Activated naive CD8-positive, alpha-beta T cell treated with anti-CD3 and anti-CD28 coated beads, Interleukin-2, amount 50 U/mL, for 24 hours (primary cell): ENCODE results near the gene CAMKMT.

Experiments
- ATAC-seq: fragments of 150-1000 bp; cut with Tn5 transposase; one replicate; pipeline ENCODE4 v1.10.0; 2021
- DNase-seq: peaks from one replicate; pipeline ENCODE4 v3.0.0; 2021
- H3K27ac Mint-ChIP-seq: one replicate; pipeline ENCODE4 v1.8.0; 2021; ENCODE audit warnings: mild to moderate bottlenecking, mixed read lengths
- H3K27me3 Mint-ChIP-seq: one replicate; pipeline ENCODE4 v1.8.0; 2021; ENCODE audit warnings: mixed read lengths
- H3K36me3 Mint-ChIP-seq: one replicate; pipeline ENCODE4 v1.8.0; 2021; ENCODE audit warnings: low read depth, mixed read lengths
- H3K4me1 Mint-ChIP-seq: one replicate; pipeline ENCODE4 v1.8.0; 2021; ENCODE audit warnings: mixed read lengths
- H3K4me3 Mint-ChIP-seq: one replicate; pipeline ENCODE4 v1.8.0; 2021; ENCODE audit warnings: mild to moderate bottlenecking, moderate library complexity, mixed read lengths
- H3K9me3 Mint-ChIP-seq: one replicate; pipeline ENCODE4 v1.8.0; 2021; ENCODE audit warnings: mixed read lengths

Gene CAMKMT

DNA sequence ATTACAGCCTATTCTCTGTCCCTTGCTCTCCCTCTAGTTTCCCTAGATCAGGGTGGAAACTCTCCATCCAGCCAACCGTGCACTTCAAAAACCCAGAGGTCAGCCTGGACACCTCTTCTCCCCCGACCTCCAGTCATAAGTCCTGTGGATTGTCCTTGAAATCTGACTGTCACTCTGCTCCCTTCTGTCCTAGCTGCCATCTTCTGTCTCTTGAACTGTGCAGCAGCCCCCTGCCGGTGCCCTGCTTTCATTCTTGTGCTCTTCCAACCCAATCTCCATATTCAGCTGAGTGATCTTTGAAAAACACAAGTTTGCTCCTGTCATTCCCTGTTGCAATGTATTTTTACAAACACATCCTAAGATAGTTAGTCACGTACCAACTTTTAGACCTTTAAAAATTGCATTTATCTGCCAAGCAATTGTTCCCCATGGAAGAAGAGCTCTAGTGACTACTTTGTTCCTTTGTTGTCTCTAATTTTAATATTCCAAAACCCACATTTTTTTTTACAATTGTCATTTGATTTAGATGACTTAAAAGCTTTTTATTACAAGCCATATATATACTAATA, 254.3 kb downstream of the CAMKMT start:
- ATAC-seq (no peak), DNase-seq (no peak)
- Mint-ChIP-seq H3K9me3 (no peaks in the 10 kb centered on the region), H3K27me3 (no peaks in the 10 kb centered on the region), H3K4me1 (peaks cover 22% of the 10 kb centered on the region), H3K27ac (no peak overlapping the region), H3K36me3 (no peaks in the 10 kb centered on the region), H3K4me3 (no peak overlapping the region)

DNA sequence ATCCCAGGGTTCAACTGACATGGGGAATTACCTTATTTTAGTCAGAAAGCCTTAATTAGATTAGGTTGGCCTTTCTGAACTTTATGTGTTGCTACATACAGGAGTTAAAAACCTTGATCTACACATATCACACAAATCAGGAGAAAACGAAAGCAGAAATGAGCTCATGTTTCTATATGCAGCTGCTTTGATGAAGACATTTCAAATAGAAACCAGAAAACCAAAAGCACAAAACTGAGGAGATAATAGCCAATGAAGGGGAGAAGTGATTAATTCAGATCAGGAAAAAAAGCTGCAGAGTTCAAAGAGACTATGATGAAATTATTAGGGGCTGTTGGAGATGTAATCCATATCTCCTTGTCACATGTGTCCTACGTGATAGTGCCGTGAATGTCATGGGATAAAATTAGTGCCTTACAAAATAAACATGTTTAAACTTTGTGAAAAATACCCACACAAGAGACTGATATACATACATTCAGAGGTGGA, 255.0 kb downstream of the CAMKMT start:
- peak; percentile 97 for ATAC-seq
- Mint-ChIP-seq H3K9me3 (peaks cover 6% of the 10 kb centered on the region), H3K36me3 (peaks cover 3% of the 10 kb centered on the region), H3K27ac (no peak overlapping the region), H3K4me3 (no peak overlapping the region), H3K4me1 (peaks cover 22% of the 10 kb centered on the region), H3K27me3 (no peaks in the 10 kb centered on the region)
- no peak for DNase-seq

DNA sequence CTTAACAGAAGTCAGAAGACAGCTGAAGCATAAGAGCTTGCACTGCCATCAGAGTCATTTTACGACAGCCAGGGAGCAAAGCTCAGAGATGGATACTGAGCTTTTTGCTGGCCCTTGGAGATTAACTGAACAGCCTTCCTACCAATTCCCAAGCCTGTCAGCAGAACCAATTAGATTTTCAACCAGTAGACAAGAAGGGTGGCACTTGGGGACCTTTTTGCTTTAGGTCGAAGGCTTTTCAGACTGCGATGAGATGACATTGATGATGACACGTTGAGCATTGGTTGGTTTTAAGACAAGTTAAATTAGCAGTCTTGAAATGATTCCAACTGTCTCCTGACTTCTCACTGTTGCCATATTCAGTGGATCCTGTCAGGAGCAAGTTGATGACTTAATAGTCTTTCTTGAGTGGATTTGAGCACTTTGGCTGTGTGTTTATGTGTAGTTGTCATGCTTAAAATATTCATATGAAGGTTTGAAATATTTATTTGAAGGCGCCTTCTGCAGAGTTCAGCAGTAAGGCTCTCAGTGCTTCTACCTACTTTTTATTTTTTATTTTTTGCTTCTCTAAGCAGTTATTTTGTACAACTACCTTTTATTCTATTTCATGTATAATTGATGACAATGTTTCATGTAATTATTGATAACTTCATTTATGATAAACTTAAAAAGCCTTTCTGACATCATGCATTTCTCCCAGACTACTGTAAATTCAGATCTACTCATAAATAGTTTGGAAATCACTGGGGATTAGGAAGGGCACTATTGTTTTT, 256.7 kb downstream of the CAMKMT start:
- ATAC-seq: no peak
- Mint-ChIP-seq H3K4me3 (no peak overlapping the region), H3K36me3 (peaks cover 3% of the 10 kb centered on the region), H3K9me3 (peaks cover 8% of the 10 kb centered on the region), H3K4me1 (peaks cover 16% of the 10 kb centered on the region), H3K27ac (no peak overlapping the region), H3K27me3 (no peaks in the 10 kb centered on the region)
- no peak for DNase-seq

GRCh38 chr2:44620189-44620990, 258.6 kb downstream of the CAMKMT start:
- H3K4me1 Mint-ChIP-seq: peaks cover 3% of the 10 kb centered on the region
- no peaks in the 10 kb centered on the region for H3K27me3 Mint-ChIP-seq
- H3K27ac Mint-ChIP-seq: no peak overlapping the region

GRCh38 chr2:44623622-44624351, 262.0 kb downstream of the CAMKMT start:
- Mint-ChIP-seq H3K36me3 (peaks cover 9% of the 10 kb centered on the region), H3K9me3 (peaks cover 20% of the 10 kb centered on the region), H3K4me1 (peaks cover 2% of the 10 kb centered on the region), H3K27ac (no peak overlapping the region), H3K27me3 (no peaks in the 10 kb centered on the region), H3K4me3 (no peak overlapping the region)
- ATAC-seq (no peak), DNase-seq (no peak)

More at GRCh38 chr2:44620189-44620990, 258.6 kb downstream of the CAMKMT start:
- H3K4me3 Mint-ChIP-seq: no peak overlapping the region
- H3K36me3 Mint-ChIP-seq: peaks cover 3% of the 10 kb centered on the region
- ATAC-seq (no peak), DNase-seq (no peak)
- H3K9me3 Mint-ChIP-seq: peaks cover 8% of the 10 kb centered on the region

DNA sequence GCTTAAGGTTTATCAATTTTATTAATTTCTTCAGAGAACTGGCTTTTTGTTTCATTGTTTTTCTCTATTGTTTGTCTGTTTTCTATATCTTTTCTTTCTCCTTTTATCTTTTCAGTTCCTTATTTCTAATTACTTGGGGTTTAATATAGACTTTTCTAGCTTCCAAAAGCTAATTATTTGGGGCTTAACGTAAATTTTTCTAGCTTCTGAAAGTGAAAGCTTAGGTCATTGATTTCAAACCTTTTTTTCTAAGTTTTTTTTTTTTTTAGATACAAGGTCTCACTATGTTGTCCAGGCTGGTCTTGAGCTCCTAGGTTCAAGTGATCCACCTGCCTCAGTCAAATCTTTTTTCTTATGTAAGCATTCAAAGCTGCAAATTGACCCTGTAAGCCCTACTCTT, 266.6 kb downstream of the CAMKMT start:
- H3K27me3 Mint-ChIP-seq: no peaks in the 10 kb centered on the region
- peaks cover 2% of the 10 kb centered on the region for H3K4me1 Mint-ChIP-seq
- H3K36me3 Mint-ChIP-seq: peaks cover 16% of the 10 kb centered on the region
- H3K27ac Mint-ChIP-seq: no peak overlapping the region
- peaks cover 11% of the 10 kb centered on the region for H3K9me3 Mint-ChIP-seq
- DNase-seq: no peak
- ATAC-seq: no peak
- no peak overlapping the region for H3K4me3 Mint-ChIP-seq

DNA sequence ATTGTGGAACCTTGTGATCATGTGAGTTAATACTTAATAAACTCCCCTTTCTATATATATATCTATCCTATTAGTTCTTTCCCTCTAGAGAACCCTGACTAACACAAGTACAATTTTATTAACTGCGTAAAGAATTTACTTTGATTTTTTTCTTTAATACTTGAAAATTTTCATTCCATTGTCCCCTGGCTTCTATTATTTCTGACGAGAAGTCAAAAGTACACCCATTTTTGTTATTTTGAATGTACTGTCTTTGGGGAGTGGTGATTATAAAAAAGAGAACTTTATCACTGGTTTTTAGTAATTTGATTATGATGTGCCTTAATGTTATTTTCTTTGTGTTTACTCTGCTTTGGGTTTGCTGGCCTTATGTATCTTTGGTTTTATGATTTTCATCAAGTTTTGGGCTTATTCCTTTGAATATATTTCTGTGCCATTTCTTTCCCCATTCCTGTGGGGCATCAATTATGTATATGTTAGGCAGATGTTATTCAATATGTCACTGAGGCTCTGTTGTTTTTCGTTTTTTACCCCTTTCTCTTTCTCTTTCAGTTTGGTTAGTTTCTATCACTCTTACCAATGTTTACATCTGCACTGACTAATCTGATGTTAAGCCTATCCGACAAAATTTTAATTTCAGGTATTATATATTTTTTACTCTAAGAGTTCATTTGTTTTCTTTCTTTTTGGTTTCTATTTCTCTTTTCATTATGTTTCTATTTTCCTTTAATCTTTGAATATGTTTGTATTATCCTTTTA, 271.4 kb downstream of the CAMKMT start:
- no peaks in the 10 kb centered on the region for H3K27me3 Mint-ChIP-seq
- peaks cover 5% of the 10 kb centered on the region for H3K9me3 Mint-ChIP-seq
- H3K4me1 Mint-ChIP-seq: peaks cover 10% of the 10 kb centered on the region
- no peak overlapping the region for H3K27ac Mint-ChIP-seq
- DNase-seq: no peak
- H3K36me3 Mint-ChIP-seq: peaks cover 14% of the 10 kb centered on the region
- ATAC-seq: no peak
- no peak overlapping the region for H3K4me3 Mint-ChIP-seq

- Mint-ChIP-seq H3K36me3 (peaks cover 8% of the 10 kb centered on the region), H3K4me1 (peaks cover 10% of the 10 kb centered on the region), H3K27ac (no peak overlapping the region), H3K9me3 (peaks cover 5% of the 10 kb centered on the region), H3K27me3 (no peaks in the 10 kb centered on the region), H3K4me3 (no peak overlapping the region)
- ATAC-seq (no peak), DNase-seq (no peak)
These were observed 274.0 kb downstream of the CAMKMT start for GRCh38 chr2:44635725-44636124.

DNA sequence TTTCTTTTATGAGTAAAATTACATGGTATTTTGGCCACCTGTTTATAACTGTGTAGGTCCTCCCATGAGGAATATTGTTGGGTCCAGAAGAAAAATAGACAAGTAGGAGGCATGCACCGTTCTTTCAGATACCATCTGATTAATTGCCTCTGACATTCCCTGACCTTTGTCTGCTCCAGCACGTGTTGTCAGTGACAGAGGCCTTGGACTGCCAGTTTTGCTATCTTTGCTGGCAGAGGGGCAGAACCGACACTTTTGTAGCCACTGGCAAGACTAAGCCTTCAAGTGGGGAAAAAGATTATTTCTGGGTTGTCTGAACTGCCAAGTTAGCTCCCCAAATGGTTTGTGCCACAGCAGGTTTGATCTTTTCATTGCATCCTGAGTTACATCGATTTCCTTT, 276.9 kb downstream of the CAMKMT start:
- H3K27me3 Mint-ChIP-seq: no peaks in the 10 kb centered on the region
- no peak overlapping the region for H3K27ac Mint-ChIP-seq
- H3K9me3 Mint-ChIP-seq: peaks cover 5% of the 10 kb centered on the region
- peaks cover 5% of the 10 kb centered on the region for H3K4me1 Mint-ChIP-seq
- no peak overlapping the region for H3K4me3 Mint-ChIP-seq
- DNase-seq (no peak), ATAC-seq (no peak)
- peaks cover 2% of the 10 kb centered on the region for H3K36me3 Mint-ChIP-seq

DNA sequence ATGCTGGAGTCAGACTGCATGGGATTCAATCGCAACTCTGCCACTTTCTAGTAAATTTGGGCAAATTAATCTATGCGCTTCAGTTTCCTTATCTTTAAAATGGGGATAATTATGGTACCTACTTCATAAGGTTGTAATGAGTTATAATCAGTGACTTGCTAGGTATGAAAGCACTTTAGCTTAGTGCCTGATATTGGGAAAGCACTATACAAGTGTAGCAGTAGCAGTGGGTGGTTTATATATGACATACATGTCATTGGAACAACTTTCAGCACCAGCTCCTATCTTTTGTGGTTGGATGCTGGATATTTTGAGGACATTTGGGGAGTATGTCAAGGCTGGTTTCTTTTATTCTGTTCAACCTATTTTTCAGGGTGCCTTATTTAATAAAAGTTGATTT, 277.7 kb downstream of the CAMKMT start:
- H3K27ac Mint-ChIP-seq: no peak overlapping the region
- H3K4me3 Mint-ChIP-seq: no peak overlapping the region
- H3K36me3 Mint-ChIP-seq: no peaks in the 10 kb centered on the region
- ATAC-seq (no peak), DNase-seq (no peak)
- no peaks in the 10 kb centered on the region for H3K4me1 Mint-ChIP-seq
- H3K27me3 Mint-ChIP-seq: no peaks in the 10 kb centered on the region
- no peaks in the 10 kb centered on the region for H3K9me3 Mint-ChIP-seq

GRCh38 chr2:44642123-44642857, 280.5 kb downstream of the CAMKMT start:
- DNase-seq (no peak), ATAC-seq (no peak)
- H3K27me3 Mint-ChIP-seq: no peaks in the 10 kb centered on the region
- no peak overlapping the region for H3K27ac Mint-ChIP-seq
- no peaks in the 10 kb centered on the region for H3K4me1 Mint-ChIP-seq
- H3K36me3 Mint-ChIP-seq: no peaks in the 10 kb centered on the region
- no peaks in the 10 kb centered on the region for H3K9me3 Mint-ChIP-seq
- H3K4me3 Mint-ChIP-seq: no peak overlapping the region

- Mint-ChIP-seq H3K4me1 (peaks cover 2% of the 10 kb centered on the region), H3K9me3 (no peaks in the 10 kb centered on the region), H3K27ac (no peak overlapping the region), H3K4me3 (no peak overlapping the region), H3K36me3 (no peaks in the 10 kb centered on the region), H3K27me3 (no peaks in the 10 kb centered on the region)
- no peak for DNase-seq
- ATAC-seq: no peak
These were observed 284.2 kb downstream of the CAMKMT start for GRCh38 chr2:44645937-44646336.

DNA sequence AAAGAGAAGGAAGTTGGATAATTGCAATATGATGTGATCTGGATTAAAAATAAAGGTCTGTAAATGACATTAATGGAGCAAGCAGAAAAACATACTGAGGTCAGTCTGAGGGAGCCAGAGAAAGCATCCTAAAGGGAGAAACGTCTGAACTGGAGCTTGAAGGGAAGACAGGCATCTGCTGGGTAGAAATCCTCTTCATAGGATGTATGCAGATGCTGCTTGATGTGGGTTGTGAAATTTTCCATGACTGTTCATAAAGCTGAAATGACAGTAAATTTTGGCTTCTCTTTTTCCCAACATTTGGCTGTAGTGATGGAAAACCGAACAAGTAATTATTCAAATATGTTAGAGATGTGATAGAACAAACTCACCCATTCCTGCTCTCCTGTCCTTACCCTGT, 287.6 kb downstream of the CAMKMT start:
- Mint-ChIP-seq H3K9me3 (no peaks in the 10 kb centered on the region), H3K4me1 (peaks cover 2% of the 10 kb centered on the region), H3K27me3 (no peaks in the 10 kb centered on the region), H3K36me3 (no peaks in the 10 kb centered on the region), H3K4me3 (no peak overlapping the region), H3K27ac (no peak overlapping the region)
- no peak for DNase-seq
- ATAC-seq: no peak
